Nephron progenitor cell (in vitro differentiated cells): ENCODE data around the gene PFDN5.
A peak's percentile ranks its signal among the peaks of the same experiment; 100 is the strongest.
"Not testable (repeated sequence)": the region's sequence is repeated elsewhere in the genome, so short reads cannot be mapped to it uniquely, and the experiment has no call there.

Source experiments
- DNase-seq: peaks from one replicate; pipeline ENCODE4 v3.0.0; 2021
- H3K27ac Mint-ChIP-seq: 2 replicates; pipeline ENCODE4 v1.8.0; 2021; ENCODE audit warnings: mild to moderate bottlenecking, moderate library complexity, mixed read lengths
- H3K27me3 Mint-ChIP-seq: 2 replicates; pipeline ENCODE4 v1.8.0; 2021; ENCODE audit warnings: mild to moderate bottlenecking, low read depth, mixed read lengths; ENCODE audit not compliant: poor library complexity
- H3K36me3 Mint-ChIP-seq: 2 replicates; pipeline ENCODE4 v1.8.0; 2021; ENCODE audit warnings: low read depth, mixed read lengths
- H3K4me1 Mint-ChIP-seq: 2 replicates; pipeline ENCODE4 v1.8.0; 2021; ENCODE audit warnings: mixed read lengths
- H3K4me3 Mint-ChIP-seq: 2 replicates; pipeline ENCODE4 v1.8.0; 2021; ENCODE audit warnings: mild to moderate bottlenecking, moderate library complexity, mixed read lengths
- H3K9me3 Mint-ChIP-seq: 2 replicates; pipeline ENCODE4 v1.8.0; 2021; ENCODE audit warnings: mild to moderate bottlenecking, moderate library complexity, mixed read lengths
- TF ChIP-seq, protein P1 (sequence below): fragments of 200-600 bp; sonication (generic); IDR thresholded peaks from 2 replicates; pipeline ENCODE4 v1.5.0; 2021; ENCODE audit warnings: antibody characterized with exemption

The PFDN5 gene

DNA sequence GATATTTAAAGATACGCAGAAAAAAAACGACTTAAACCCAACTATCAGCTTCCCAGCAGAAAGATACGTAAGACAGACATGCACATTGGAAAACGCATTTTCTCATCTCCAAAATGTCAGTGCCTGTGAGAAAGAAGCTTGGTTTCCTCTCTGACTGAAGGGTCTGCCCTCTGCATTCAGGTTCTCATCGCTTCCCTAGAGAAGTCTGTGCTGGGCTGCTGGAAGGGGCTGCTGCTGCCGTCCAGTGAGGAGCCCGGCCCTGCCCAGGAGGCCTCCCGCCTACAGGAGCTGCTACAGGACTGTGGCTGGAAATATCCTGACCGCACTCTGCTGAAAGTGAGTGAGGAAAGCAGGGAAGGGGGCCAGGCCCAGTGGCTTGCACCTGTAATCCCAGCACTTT lies 4.7 kb upstream of the PFDN5 start:
- no peak overlapping the region for H3K27ac Mint-ChIP-seq
- no peaks in the 10 kb centered on the region for H3K9me3 Mint-ChIP-seq
- no peaks in the 10 kb centered on the region for H3K27me3 Mint-ChIP-seq
- H3K4me3 Mint-ChIP-seq, result no peak overlapping the region
- H3K4me1 Mint-ChIP-seq, result peaks cover 15% of the 10 kb centered on the region
- TF ChIP-seq, protein P1, sequence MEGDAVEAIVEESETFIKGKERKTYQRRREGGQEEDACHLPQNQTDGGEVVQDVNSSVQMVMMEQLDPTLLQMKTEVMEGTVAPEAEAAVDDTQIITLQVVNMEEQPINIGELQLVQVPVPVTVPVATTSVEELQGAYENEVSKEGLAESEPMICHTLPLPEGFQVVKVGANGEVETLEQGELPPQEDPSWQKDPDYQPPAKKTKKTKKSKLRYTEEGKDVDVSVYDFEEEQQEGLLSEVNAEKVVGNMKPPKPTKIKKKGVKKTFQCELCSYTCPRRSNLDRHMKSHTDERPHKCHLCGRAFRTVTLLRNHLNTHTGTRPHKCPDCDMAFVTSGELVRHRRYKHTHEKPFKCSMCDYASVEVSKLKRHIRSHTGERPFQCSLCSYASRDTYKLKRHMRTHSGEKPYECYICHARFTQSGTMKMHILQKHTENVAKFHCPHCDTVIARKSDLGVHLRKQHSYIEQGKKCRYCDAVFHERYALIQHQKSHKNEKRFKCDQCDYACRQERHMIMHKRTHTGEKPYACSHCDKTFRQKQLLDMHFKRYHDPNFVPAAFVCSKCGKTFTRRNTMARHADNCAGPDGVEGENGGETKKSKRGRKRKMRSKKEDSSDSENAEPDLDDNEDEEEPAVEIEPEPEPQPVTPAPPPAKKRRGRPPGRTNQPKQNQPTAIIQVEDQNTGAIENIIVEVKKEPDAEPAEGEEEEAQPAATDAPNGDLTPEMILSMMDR, result no peak
- H3K36me3 Mint-ChIP-seq, result peaks cover 40% of the 10 kb centered on the region
- DNase-seq, result no peak

DNA sequence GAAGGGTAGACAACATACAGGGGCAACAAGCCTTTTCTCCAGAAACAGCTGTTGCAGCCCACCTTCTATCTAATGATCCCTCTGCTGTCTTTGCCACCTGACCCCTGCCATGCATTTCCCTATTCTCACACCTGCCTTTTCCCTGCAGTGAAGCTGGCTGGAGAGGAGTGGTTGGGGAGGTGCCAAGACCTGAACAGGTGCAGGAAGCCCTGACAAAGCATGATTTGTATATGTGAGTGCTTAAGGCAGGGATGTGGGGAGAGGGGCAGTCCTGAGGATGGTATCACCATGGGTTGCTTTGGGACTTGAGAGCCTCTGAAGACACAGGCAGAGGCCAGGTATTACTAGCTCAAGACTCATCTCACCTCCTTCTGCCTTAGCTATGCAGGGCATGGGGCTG lies 2.9 kb upstream of the PFDN5 start:
- Mint-ChIP-seq H3K4me1 (peaks cover 32% of the 10 kb centered on the region), H3K27ac (no peak overlapping the region)

DNA sequence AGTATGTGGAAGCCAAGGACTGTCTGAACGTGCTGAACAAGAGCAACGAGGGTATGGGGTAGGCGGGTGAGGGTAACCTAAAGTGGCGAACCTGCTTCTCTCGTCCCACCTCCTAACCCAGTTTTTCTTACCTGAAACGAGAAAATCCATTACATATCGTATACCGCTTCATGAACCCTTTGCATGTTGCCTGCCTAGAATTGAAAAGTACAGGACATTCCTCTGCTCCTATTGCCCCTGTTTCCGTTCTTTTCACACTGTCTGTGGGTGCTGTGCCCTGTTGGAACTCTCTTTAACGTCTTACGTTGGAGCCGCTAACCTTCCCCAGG lies 513 bp downstream of the PFDN5 start:
- peak overlapping the region; percentile 100 for H3K4me3 Mint-ChIP-seq
- H3K27ac Mint-ChIP-seq, result peak overlapping the region; percentile 97
- H3K9me3 Mint-ChIP-seq, result no peaks in the 10 kb centered on the region
- H3K27me3 Mint-ChIP-seq, result no peaks in the 10 kb centered on the region
- TF ChIP-seq, protein P1, result no peak
- DNase-seq, result no peak
- H3K4me1 Mint-ChIP-seq, result peaks cover 54% of the 10 kb centered on the region
- peaks cover 28% of the 10 kb centered on the region for H3K36me3 Mint-ChIP-seq

More for the DNA sequence above, 2.9 kb upstream of the PFDN5 start:
- no peak for DNase-seq
- Mint-ChIP-seq H3K27me3 (no peaks in the 10 kb centered on the region), H3K4me3 (no peak overlapping the region), H3K9me3 (no peaks in the 10 kb centered on the region), H3K36me3 (peaks cover 40% of the 10 kb centered on the region)
- TF ChIP-seq, protein P1, result no peak

DNA sequence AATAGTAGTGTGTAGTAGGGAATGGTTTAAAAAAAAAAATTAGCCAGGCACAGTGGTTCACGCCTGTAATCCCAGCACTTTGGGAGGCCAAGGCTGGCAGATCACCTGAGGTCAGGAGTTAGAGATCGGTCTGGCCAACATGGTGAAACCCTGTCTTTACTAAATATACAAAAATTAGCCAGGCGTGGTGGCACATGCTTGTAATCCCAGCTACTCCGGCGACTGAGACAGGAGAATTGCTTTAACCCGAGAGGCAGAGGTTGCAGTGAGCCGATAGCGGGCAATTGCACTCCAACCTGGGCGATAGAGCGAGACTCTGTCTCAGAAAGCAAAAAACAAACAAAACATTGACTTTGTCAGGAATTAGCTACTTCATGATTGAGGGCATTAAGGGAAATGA lies 1.8 kb downstream of the PFDN5 start:
- H3K27me3 Mint-ChIP-seq, DNase-seq, H3K9me3 Mint-ChIP-seq: not testable (repeated sequence)
- H3K4me3 Mint-ChIP-seq, result peak overlapping the region; percentile 100
- H3K27ac Mint-ChIP-seq, result peak overlapping the region; percentile 79
- peaks cover 62% of the 10 kb centered on the region for H3K4me1 Mint-ChIP-seq
- peaks cover 29% of the 10 kb centered on the region for H3K36me3 Mint-ChIP-seq

DNA sequence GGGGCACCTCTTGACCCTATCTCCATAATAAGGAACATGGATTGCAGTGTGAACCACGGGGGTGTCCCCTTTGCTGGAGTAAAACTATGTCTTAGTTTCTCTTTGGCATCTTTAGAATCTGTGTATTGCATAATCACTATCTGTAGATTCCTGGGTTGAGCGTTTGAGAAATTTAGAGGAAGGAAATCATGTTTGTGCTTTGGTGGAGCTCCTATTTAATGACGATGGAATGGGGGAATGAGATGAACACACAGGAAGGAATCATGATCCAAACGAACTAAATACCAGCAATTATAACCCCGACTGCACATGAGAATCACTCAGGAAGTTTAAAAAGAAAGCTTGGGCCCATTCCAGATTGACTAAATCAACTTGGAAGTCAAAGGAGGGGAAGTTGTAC lies 2.8 kb downstream of the PFDN5 start:
- peak overlapping the region; percentile 17 for H3K27ac Mint-ChIP-seq
- peaks cover 30% of the 10 kb centered on the region for H3K36me3 Mint-ChIP-seq
- TF ChIP-seq, protein P1, result no peak
- H3K4me3 Mint-ChIP-seq, result peak overlapping the region; percentile 56
- peaks cover 3% of the 10 kb centered on the region for H3K27me3 Mint-ChIP-seq
- H3K4me1 Mint-ChIP-seq, result peaks cover 69% of the 10 kb centered on the region
- DNase-seq, result no peak
- no peaks in the 10 kb centered on the region for H3K9me3 Mint-ChIP-seq

DNA sequence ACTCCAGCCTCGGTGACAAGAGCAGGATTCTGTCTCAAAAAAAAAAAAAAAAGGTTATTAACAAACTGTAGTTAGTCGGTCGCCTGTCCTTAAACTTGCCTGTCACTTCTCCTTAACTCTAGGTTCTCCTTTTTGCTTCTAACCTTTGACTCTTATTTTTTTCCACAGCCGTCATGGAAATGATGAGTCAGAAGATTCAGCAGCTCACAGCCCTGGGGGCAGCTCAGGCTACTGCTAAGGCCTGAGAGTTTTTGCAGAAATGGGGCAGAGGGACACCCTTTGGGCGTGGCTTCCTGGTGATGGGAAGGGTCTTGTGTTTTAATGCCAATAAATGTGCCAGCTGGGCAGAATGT lies 3.7 kb downstream of the PFDN5 start:
- TF ChIP-seq, protein P1, result no peak
- no peaks in the 10 kb centered on the region for H3K9me3 Mint-ChIP-seq
- peaks cover 3% of the 10 kb centered on the region for H3K27me3 Mint-ChIP-seq
- peaks cover 69% of the 10 kb centered on the region for H3K4me1 Mint-ChIP-seq
- H3K27ac Mint-ChIP-seq, result peak overlapping the region; percentile 97
- no peak for DNase-seq
- H3K4me3 Mint-ChIP-seq, result peak overlapping the region; percentile 90
- H3K36me3 Mint-ChIP-seq, result peaks cover 23% of the 10 kb centered on the region
